IPS DF 6.9 (cell line): ENCODE measurements around the gene NSUN4.
"Not testable (repeated sequence)": the region's sequence is repeated elsewhere in the genome, so short reads cannot be mapped to it uniquely, and the experiment has no call there.

Source experiments
- DNase-seq: peaks from one replicate; pipeline ENCODE4 v3.0.0-alpha.2; 2013; ENCODE audit warnings: low read depth, low spot score
- H3K27ac ChIP-seq: one replicate; pipeline ENCODE4 v1.5.1; 2013; ENCODE audit warnings: low read length, control low read depth
- H3K27me3 ChIP-seq: 2 replicates; pipeline ENCODE4 v1.6.1; 2013; ENCODE audit warnings: mild to moderate bottlenecking, low read length; ENCODE audit not compliant: control insufficient read depth, insufficient read depth
- H3K36me3 ChIP-seq: 2 replicates; pipeline ENCODE4 v1.6.1; 2013; ENCODE audit warnings: low read length; ENCODE audit not compliant: control insufficient read depth, insufficient read depth
- H3K4me1 ChIP-seq: 2 replicates; pipeline ENCODE4 v1.6.1; 2013; ENCODE audit warnings: low read length; ENCODE audit not compliant: control insufficient read depth, insufficient read depth
- H3K4me3 ChIP-seq: 2 replicates; pipeline ENCODE4 v1.5.1; 2013; ENCODE audit warnings: mild to moderate bottlenecking, low read length
- H3K9me3 ChIP-seq: 2 replicates; pipeline ENCODE4 v1.6.1; 2013; ENCODE audit warnings: low read length, inconsistent platforms; ENCODE audit not compliant: control insufficient read depth, insufficient read depth
- WGBS: extraction: QIAGEN DNeasy Blood & Tissue Kit; methylation state at CpG from one replicate; pipeline ENCODE4 v1.1.7; 2013; ENCODE audit warnings: mixed read lengths, missing lambda C conversion rate; ENCODE audit not compliant: insufficient read length, insufficient coverage; 5-methylcytosine and 5-hydroxymethylcytosine counted together

Gene NSUN4

DNA sequence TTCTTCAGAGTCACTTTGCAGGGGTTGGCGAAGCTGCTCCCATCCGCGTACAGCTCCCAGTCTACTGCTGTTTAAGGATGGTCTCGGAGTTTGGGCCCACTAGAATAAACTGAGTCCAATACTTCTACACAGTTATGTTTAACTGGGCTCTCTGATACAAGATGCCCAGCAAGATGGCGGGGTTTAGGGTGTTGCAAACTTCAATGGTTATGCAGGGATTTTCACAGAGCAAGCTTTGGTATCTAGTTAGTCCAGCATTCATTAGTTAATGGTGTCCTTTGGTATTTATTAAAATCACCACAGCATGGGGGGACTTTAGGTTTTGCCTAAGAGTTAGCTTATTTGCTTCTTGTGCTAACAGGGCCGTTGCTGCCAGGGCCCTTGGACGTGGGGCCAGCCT, 12.4 kb upstream of the NSUN4 start:
- H3K36me3 ChIP-seq, DNase-seq, H3K27ac ChIP-seq, H3K4me3 ChIP-seq, H3K4me1 ChIP-seq, H3K27me3 ChIP-seq, H3K9me3 ChIP-seq: not testable (repeated sequence)
- no CpG with 5 or more reads among the region's 7 CpGs for WGBS

DNA sequence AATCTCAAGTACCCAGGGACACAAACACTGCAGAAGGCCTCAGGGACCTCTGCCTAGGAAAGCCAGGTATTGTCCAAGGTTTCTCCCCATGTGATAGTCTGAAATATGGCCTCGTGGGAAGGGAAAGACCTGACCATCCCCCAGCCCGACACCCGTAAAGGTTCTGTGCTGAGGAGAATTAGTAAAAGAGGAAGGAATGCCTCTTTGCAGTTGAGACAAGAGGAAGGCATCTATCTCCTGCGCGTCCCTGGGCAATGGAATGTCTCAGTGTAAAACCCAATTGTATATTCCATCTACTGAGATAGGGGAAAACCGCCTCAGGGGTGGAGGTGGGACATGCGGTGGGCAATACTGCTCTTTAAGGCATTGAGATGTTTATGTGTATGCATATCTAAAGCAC, 10.8 kb upstream of the NSUN4 start:
- H3K4me3 ChIP-seq, H3K4me1 ChIP-seq, H3K9me3 ChIP-seq, H3K27me3 ChIP-seq, H3K27ac ChIP-seq, DNase-seq, H3K36me3 ChIP-seq: not testable (repeated sequence)
- WGBS, result no CpG with 5 or more reads among the region's 7 CpGs

DNA sequence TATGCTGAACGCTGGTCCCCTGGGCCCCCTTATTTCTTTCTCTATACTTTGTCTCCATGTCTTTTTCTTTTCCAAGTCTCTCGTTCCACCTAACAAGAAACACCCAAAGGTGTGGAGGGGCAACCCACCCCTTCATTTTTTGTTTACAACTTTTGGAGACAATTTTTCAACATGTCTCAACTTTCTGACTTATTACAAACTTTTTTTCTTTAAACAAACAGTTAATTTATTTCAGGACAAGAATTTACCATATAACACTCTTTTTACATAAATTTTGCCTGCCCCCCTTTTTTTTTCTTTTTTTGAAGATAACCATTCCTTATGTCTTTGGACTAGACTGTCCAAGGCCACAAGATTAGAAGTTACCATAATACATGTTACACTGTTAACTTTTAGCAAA, 10.2 kb upstream of the NSUN4 start:
- H3K36me3 ChIP-seq, H3K27me3 ChIP-seq, H3K4me1 ChIP-seq, H3K9me3 ChIP-seq, H3K27ac ChIP-seq, H3K4me3 ChIP-seq, DNase-seq: not testable (repeated sequence)
- WGBS, result no CpG with 5 or more reads among the region's 2 CpGs

GRCh38 chr1:46331786-46332540, 8.6 kb upstream of the NSUN4 start:
- not testable (repeated sequence) for DNase-seq, H3K9me3 ChIP-seq, H3K27me3 ChIP-seq, H3K4me3 ChIP-seq, H3K27ac ChIP-seq, H3K4me1 ChIP-seq, H3K36me3 ChIP-seq
- WGBS, result no CpG with 5 or more reads among the region's 24 CpGs

DNA sequence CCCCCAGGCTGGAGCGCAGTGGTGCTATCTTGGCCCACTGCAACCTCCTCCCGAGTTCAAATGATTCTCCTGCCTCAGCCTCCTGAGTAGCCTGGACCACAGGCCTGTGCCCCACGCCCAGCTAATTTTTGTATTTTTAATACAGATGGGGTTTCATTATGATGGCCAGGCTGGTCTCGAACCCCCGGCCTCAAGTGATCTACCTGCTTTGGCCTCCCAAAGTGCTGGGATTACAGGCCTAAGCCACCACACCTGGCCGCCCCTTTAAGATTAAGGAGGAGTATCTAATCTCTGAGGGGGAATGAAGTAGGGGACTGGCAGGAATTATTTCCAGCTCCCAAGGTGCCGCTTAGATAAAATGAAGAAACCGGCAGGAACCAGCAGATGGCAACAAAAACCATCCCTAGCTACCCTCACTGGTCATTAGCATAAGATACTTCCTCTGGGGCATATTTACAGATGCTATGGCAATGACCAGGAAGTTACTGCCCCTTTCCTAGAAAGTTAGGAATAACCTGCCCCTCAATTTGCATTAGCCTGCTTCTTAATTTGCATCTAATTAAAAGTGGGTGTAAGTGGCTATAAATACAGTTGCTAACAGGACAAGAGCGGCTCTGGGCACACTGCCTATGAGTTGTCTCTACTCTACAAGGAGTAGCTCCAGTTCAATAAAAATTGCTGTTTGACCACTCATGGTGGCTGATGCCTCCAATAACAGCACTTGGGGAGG, 7.1 kb upstream of the NSUN4 start:
- no peaks in the 10 kb centered on the region for H3K4me1 ChIP-seq
- no peaks in the 10 kb centered on the region for H3K36me3 ChIP-seq
- H3K27ac ChIP-seq, result no peak overlapping the region
- H3K27me3 ChIP-seq, result no peaks in the 10 kb centered on the region
- no CpG with 5 or more reads among the region's 9 CpGs for WGBS
- H3K4me3 ChIP-seq, result no peak overlapping the region
- DNase-seq, result no peak
- no peaks in the 10 kb centered on the region for H3K9me3 ChIP-seq

GRCh38 chr1:46334030-46334384, 6.6 kb upstream of the NSUN4 start:
- Histone ChIP-seq H3K36me3 (no peaks in the 10 kb centered on the region), H3K4me3 (no peak overlapping the region), H3K27ac (no peak overlapping the region), H3K4me1 (no peaks in the 10 kb centered on the region), H3K9me3 (no peaks in the 10 kb centered on the region), H3K27me3 (no peaks in the 10 kb centered on the region)
- no peak for DNase-seq
- no CpG with 5 or more reads among the region's 2 CpGs for WGBS

GRCh38 chr1:46335081-46335480, 5.5 kb upstream of the NSUN4 start:
- Histone ChIP-seq H3K27me3 (no peaks in the 10 kb centered on the region), H3K36me3 (no peaks in the 10 kb centered on the region), H3K4me1 (peaks cover 2% of the 10 kb centered on the region; the same call in 1 of the 2 replicates), H3K27ac (no peak overlapping the region), H3K9me3 (no peaks in the 10 kb centered on the region), H3K4me3 (no peak overlapping the region)
- DNase-seq, result no peak
- WGBS, result no CpG with 5 or more reads among the region's 3 CpGs

GRCh38 chr1:46337409-46337808, 3.2 kb upstream of the NSUN4 start:
- H3K4me3 ChIP-seq, H3K27ac ChIP-seq, H3K9me3 ChIP-seq, H3K27me3 ChIP-seq, H3K4me1 ChIP-seq, DNase-seq, H3K36me3 ChIP-seq: not testable (repeated sequence)
- no CpG with 5 or more reads among the region's 14 CpGs for WGBS

DNA sequence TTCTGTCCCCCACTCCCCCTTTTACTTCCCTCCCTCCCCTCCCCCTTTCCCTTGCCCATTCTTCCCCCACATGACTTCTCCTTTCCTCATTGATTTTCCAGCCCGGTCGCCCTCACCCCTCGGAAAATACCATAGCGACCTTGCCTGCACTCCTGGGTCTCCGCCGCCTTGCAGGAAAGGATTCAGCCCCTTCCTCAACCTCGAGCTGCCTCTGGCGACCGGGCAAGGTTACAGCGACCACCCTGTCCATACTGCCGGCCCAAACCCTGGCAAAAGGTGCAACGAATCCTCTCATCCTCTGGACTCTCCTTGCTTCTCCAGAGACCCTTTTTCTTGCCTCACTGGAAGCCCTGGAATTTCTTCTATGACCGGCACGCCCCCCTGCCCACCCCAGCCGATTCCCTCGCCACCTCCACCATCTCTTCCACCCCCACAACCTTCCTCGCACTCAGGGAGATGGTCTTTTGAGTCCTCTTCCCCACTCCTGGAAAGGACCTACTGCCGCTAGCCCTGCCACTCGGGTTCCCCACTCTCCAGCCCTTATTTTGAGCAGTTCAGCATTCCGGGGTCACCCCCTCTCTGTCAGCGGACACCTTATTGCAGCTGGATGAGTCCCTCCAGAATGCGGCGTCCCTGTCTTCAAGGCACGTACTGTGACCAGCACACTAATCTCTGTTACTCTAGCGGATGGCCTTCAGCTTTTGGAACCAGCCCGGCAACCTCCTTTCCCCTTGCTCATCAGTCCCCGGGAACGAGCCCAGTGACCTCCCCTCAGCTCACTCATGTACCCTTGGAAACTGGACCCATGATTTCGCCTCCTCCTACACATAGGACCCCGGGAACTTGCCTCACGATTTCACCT, 846 bp downstream of the NSUN4 start:
- no peak for DNase-seq
- H3K27me3 ChIP-seq, result no peaks in the 10 kb centered on the region
- H3K4me3 ChIP-seq, result peak overlapping the region; percentile 82; the same call in 1 of the 2 replicates
- peaks cover 2% of the 10 kb centered on the region; the same call in 1 of the 2 replicates for H3K4me1 ChIP-seq
- no peaks in the 10 kb centered on the region for H3K9me3 ChIP-seq
- no peak overlapping the region for H3K27ac ChIP-seq
- no CpG with 5 or more reads among the region's 31 CpGs for WGBS
- peaks cover 10% of the 10 kb centered on the region; the same call in 1 of the 2 replicates for H3K36me3 ChIP-seq

DNA sequence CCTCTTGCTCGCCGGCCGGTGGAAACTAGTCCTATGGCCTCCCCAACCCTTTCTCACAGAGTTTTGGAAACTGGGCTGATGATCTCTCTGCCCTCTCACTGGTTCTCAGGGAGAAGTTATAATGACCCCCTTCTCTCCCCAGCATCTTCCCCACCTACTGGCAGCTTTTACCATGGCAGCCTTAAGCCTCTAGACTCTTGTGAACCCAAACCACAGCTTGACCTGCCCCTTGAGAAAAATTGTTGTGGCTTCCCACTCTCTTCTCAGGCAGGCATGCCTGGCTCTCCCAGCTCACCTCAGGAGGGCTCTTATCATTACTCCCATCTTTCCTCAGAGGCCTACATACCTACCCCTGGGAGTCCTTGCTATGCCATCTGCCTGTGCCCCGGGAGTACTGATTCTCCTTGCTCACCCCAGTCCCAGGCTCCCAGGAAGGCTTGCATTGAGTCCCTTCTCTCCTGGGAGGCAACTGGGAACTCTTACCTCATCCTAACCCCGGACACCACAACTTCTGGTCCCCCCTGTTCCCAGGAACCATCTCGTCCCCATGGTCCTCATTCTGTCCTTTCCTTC, 1.6 kb downstream of the NSUN4 start:
- H3K9me3 ChIP-seq, result no peaks in the 10 kb centered on the region
- no peak for DNase-seq
- no peak overlapping the region for H3K27ac ChIP-seq
- H3K36me3 ChIP-seq, result peaks cover 14% of the 10 kb centered on the region; the same call in 1 of the 2 replicates
- no CpG with 5 or more reads among the region's 6 CpGs for WGBS
- H3K4me1 ChIP-seq, result peaks cover 2% of the 10 kb centered on the region; the same call in 1 of the 2 replicates
- H3K27me3 ChIP-seq, result no peaks in the 10 kb centered on the region
- no peak overlapping the region for H3K4me3 ChIP-seq
